K562 (cell line): ENCODE results near the gene PACS1. TPM values are rescaled to one million over a fixed set of nuclear protein-coding genes. Genes with fewer than 3 reads are reported as not detected.

Source experiments
- ATAC-seq: fragments of 200-7000 bp; cut with Tn5 transposase; 3 replicates; pipeline ENCODE4 v1.9.1; 2020; ENCODE audit warnings: moderate library complexity
- BruUV-seq: library from RNA; stranded (reverse); fragments of 400-500 nt; replicated peaks from 2 replicates; lab custom pipeline; 2021; lab: Mats Ljungman, UMichigan
- CTCF ChIA-PET: fragments of 300-600 bp; formaldehyde crosslinking; extraction: SDS; loops from one replicate; lab custom pipeline; 2021; ENCODE audit warnings: low intra/inter-chr PET ratio; lab: Yijun Ruan, JAX
- POLR2A ChIA-PET: fragments of 300-600, 350-650 bp; sonication (Branson Sonifier 250); formaldehyde crosslinking; extraction: SDS; loops from one replicate; lab custom pipeline; 2021; ENCODE audit warnings: antibody characterized with exemption, inconsistent platforms; lab: Yijun Ruan, JAX
- DNase-seq, 4 experiments: peaks; one replicate each; pipeline versions ENCODE4 v3.0.0 to v3.0.0-alpha.2; 2011 to 2018; ENCODE audit warnings: low spot score in 3 of 4, mixed read lengths in 3 of 4; ENCODE audit errors: extremely low read depth in 1 of 4
- FAIRE-seq: peaks from 2 replicates; lab custom pipeline; 2011; peaks lifted over from hg19 to GRCh38; lab: Jason Lieb, UNC
- H2AFZ ChIP-seq: 2 replicates; pipeline ENCODE4 v1.6.0; 2011; ENCODE audit warnings: low read depth, low read length, control low read depth, inconsistent platforms
- H3K27ac ChIP-seq: fragments of 200-600 bp; 3 replicates; pipeline ENCODE4 v1.8.0; 2011; ENCODE audit warnings: low read depth, mild to moderate bottlenecking, control low read depth, inconsistent platforms, low read length, moderate library complexity, mixed read lengths; ENCODE audit errors: extremely low read depth
- H3K27me3 ChIP-seq, 2 experiments: fragments of 300-600 bp in 1 of 2; 2 replicates in 1 of 2; 3 replicates in 1 of 2; pipeline versions ENCODE4 v1.6.0 to v1.8.0; 2011; ENCODE audit warnings: inconsistent platforms in 2 of 2, low read length in 2 of 2, mild to moderate bottlenecking in 1 of 2, mixed read lengths in 1 of 2, moderate library complexity in 1 of 2; ENCODE audit not compliant: control insufficient read depth in 2 of 2, insufficient read depth in 2 of 2
- H3K36me3 ChIP-seq: fragments of 300-600 bp; 3 replicates; pipeline ENCODE4 v1.8.0; 2011; ENCODE audit warnings: mild to moderate bottlenecking, low read length, inconsistent platforms; ENCODE audit not compliant: control insufficient read depth, insufficient read depth
- H3K4me1 ChIP-seq, 2 experiments: fragments of 200-600 bp in 1 of 2; replicated peaks in 1 of 2; 2 replicates in 1 of 2; 3 replicates in 1 of 2; pipeline versions ENCODE4 v1.5.1 to v1.8.0; 2011; ENCODE audit warnings: inconsistent platforms in 2 of 2, low read length in 2 of 2, mild to moderate bottlenecking in 1 of 2, mixed read lengths in 1 of 2, moderate library complexity in 1 of 2; ENCODE audit not compliant: control insufficient read depth in 2 of 2, insufficient read depth in 2 of 2
- H3K4me2 ChIP-seq: 2 replicates; pipeline ENCODE4 v1.6.1; 2011; ENCODE audit warnings: low read length, control low read depth, inconsistent platforms, mixed read lengths; ENCODE audit not compliant: insufficient read depth
- H3K4me3 ChIP-seq: fragments of 200-600 bp; sonication (generic), shearing (Covaris generic); 2 replicates; pipeline ENCODE4 v1.5.1; 2016; ENCODE audit warnings: control low read depth, inconsistent platforms
- H3K79me2 ChIP-seq: fragments of 200-600 bp; 3 replicates; pipeline ENCODE4 v1.8.0; 2011; ENCODE audit warnings: low read length, inconsistent platforms; ENCODE audit not compliant: control insufficient read depth, insufficient read depth
- H3K9ac ChIP-seq, 2 experiments: 2 replicates each; pipeline versions ENCODE4 v1.6.0 to v1.6.1; 2011; ENCODE audit warnings: low read depth in 2 of 2, low read length in 2 of 2, control low read depth in 1 of 2, inconsistent platforms in 1 of 2, mild to moderate bottlenecking in 1 of 2, mixed read lengths in 1 of 2; ENCODE audit not compliant: insufficient read depth in 1 of 2
- H3K9me1 ChIP-seq: one replicate; pipeline ENCODE4 v1.6.0; 2011; ENCODE audit warnings: inconsistent platforms, mild to moderate bottlenecking, low read length, moderate library complexity; ENCODE audit not compliant: control insufficient read depth, insufficient read depth
- H3K9me3 ChIP-seq: replicated peaks from 2 replicates; pipeline ENCODE4 v1.5.1; 2011; ENCODE audit warnings: low read depth, low read length, inconsistent platforms; ENCODE audit not compliant: control insufficient read depth, insufficient read depth
- H4K20me1 ChIP-seq: replicated peaks from 2 replicates; pipeline ENCODE4 v1.6.1; 2011; ENCODE audit warnings: low read length, inconsistent platforms, mixed read lengths; ENCODE audit not compliant: control insufficient read depth, insufficient read depth
- CEBPB ChIP-seq: fragments of 450-650 bp; IDR thresholded peaks from 2 replicates; pipeline ENCODE4 v1.6.1; 2016; ENCODE audit warnings: missing genetic modification characterization, missing compliant biosample characterization
- CREBBP ChIP-seq: IDR thresholded peaks from one replicate; pipeline ENCODE4 v1.6.1; 2012; ENCODE audit warnings: low read depth, mild to moderate bottlenecking, control low read depth, inconsistent platforms, low read length
- DLX4 ChIP-seq: fragments of 250-450 bp; sonication (Bioruptor Pico); IDR thresholded peaks from 2 replicates; pipeline ENCODE4 v1.6.1; 2021; ENCODE audit warnings: mild to moderate bottlenecking
- FOSL1 ChIP-seq: fragments of 200-800 bp; sonication (Bioruptor generic); conservative IDR thresholded peaks from 2 replicates; pipeline ENCODE4 v1.6.1; 2016; ENCODE audit warnings: missing genetic modification characterization, missing compliant biosample characterization
- L3MBTL2 ChIP-seq: fragments of 450-650 bp; IDR thresholded peaks from 2 replicates; pipeline ENCODE4 v1.6.1; 2016; ENCODE audit warnings: mild to moderate bottlenecking, moderate library complexity
- MAZ ChIP-seq, 2 experiments: fragments of 450-650 bp in 1 of 2; sonication (generic) in 1 of 2; formaldehyde crosslinking; IDR thresholded peaks in 1 of 2; conservative IDR thresholded peaks in 1 of 2; 2 replicates each; pipeline versions ENCODE4 v1.4.0 to v1.5.0; 2020; ENCODE audit warnings: mild to moderate bottlenecking in 1 of 2, missing genetic modification reagents in 1 of 2
- NFIC ChIP-seq: fragments of 450-650 bp; IDR thresholded peaks from 2 replicates; pipeline ENCODE4 v1.6.1; 2017; ENCODE audit warnings: mild to moderate bottlenecking, inconsistent platforms
- NUFIP1 ChIP-seq: fragments of 450-650 bp; IDR thresholded peaks from 2 replicates; pipeline ENCODE4 v1.6.1; 2018; ENCODE audit not compliant: partially characterized antibody
- PCBP1 ChIP-seq: fragments of 200-400 bp; formaldehyde crosslinking; IDR thresholded peaks from 2 replicates; pipeline ENCODE4 v1.6.1; 2018; ENCODE audit warnings: mild to moderate bottlenecking, low read depth, low read length; ENCODE audit not compliant: poor library complexity, severe bottlenecking
- POLR3A ChIP-seq: IDR thresholded peaks from 2 replicates; pipeline ENCODE4 v1.6.1; 2011; ENCODE audit warnings: borderline replicate concordance, mild to moderate bottlenecking, moderate library complexity; ENCODE audit not compliant: insufficient read length, insufficient read depth; ENCODE audit errors: extremely low read depth
- PREB ChIP-seq: sonication (generic); formaldehyde crosslinking; IDR thresholded peaks from 2 replicates; pipeline ENCODE4 v1.8.1; 2023; ENCODE audit warnings: mild to moderate bottlenecking, missing genetic modification reagents
- RFX5 ChIP-seq: IDR thresholded peaks from 2 replicates; pipeline ENCODE4 v1.6.1; 2011; ENCODE audit warnings: low read depth, mild to moderate bottlenecking, improper control_type of control experiment, low read length
- RUNX1 ChIP-seq: sonication (generic); IDR thresholded peaks from 2 replicates; pipeline ENCODE4 v1.6.1; 2016; ENCODE audit warnings: antibody characterized with exemption, low read depth
- TBP ChIP-seq: optimal IDR thresholded peaks from 2 replicates; pipeline ENCODE3; 2011; ENCODE audit warnings: low read depth, low read length, improper control_type of control experiment
- USF1 ChIP-seq: sonication (generic); formaldehyde crosslinking; IDR thresholded peaks from 2 replicates; pipeline ENCODE4 v1.9.0; 2022; ENCODE audit warnings: mild to moderate bottlenecking, missing genetic modification reagents
- USF2 ChIP-seq: sonication (generic); formaldehyde crosslinking; IDR thresholded peaks from 2 replicates; pipeline ENCODE4 v1.5.0; 2020; ENCODE audit warnings: missing genetic modification reagents
- ZBTB1 ChIP-seq: sonication (generic); formaldehyde crosslinking; IDR thresholded peaks from 2 replicates; pipeline ENCODE4 v1.8.1; 2023; ENCODE audit warnings: missing genetic modification reagents, low read depth, mild to moderate bottlenecking, borderline replicate concordance
- ZNF253 ChIP-seq: fragments of 250-450 bp; sonication (Bioruptor Pico); conservative IDR thresholded peaks from 2 replicates; pipeline ENCODE4 v1.6.1; 2021; ENCODE audit warnings: mild to moderate bottlenecking
- ZNF408 ChIP-seq: fragments of 250-450 bp; sonication (Bioruptor Pico); IDR thresholded peaks from 2 replicates; pipeline ENCODE4 v1.4.0; 2020; ENCODE audit warnings: low read depth, mild to moderate bottlenecking, moderate library complexity
- WGBS: fragments of 100-300 bp; shearing (Covaris generic); methylation state at CpG from one replicate; pipeline ENCODE4 v1.1.6; 2016; ENCODE audit warnings: low coverage, mixed read lengths; ENCODE audit not compliant: insufficient coverage; ENCODE audit errors: missing lambda C conversion rate; 5-methylcytosine and 5-hydroxymethylcytosine counted together
- in situ Hi-C: fragments of 300-500 bp; cut with MboI; formaldehyde crosslinking; loops from 4 replicates; pipeline ENCODE4 v1.15.0; 2018; ENCODE audit warnings: inconsistent platforms, mixed read lengths
- intact Hi-C: fragments of 100-400 bp; cut with micrococcal nuclease; formaldehyde crosslinking; loops from 2 replicates; pipeline ENCODE4 v1.14.2; 2022
- polyA plus RNA-seq, 8 experiments: library from polyadenylated mRNA; depleted of rRNA in 4 of 8; stranded (reverse) in 5 of 8; unstranded in 3 of 8; fragments of >200 nt; fragmentation: Nextera tagmentation in 2 of 8; fragmentation: Illumina TruSeq in 1 of 8; extraction: Ambion mirVana in 2 of 8; extraction: Trizol in 1 of 8; gene quantifications; 2 replicates each; pipeline versions ENCODE4 v1.2.1 to v1.2.3, GENCODE V29; 2011 to 2014; ENCODE audit warnings: inconsistent platforms in 1 of 8, missing spikeins in 1 of 8
- total RNA-seq, 7 experiments: library from RNA; depleted of rRNA in 6 of 7; stranded (reverse); fragments of >200 nt in 6 of 7; fragmentation: Illumina TruSeq in 2 of 7; extraction: Trizol in 2 of 7; gene quantifications; 2 replicates each; pipeline versions ENCODE4 v1.2.1 to v1.2.3, GENCODE V29; 2011 to 2021; ENCODE audit warnings: low replicate concordance in 1 of 7

PACS1 gene
- total and polyA plus RNA-seq, 9 of the 15 experiments (the other 6 are each of a cell fraction or from before 2014, with no cell fraction given) = 0.34 to 28.1 (median 8.5) TPM

GRCh38 chr11:66100272-66101065 is 30.4 kb downstream of the PACS1 start:
- H3K79me2 ChIP-seq = no peaks in the 10 kb centered on the region; the same call in 2 of the 3 replicates
- CTCF ChIA-PET = no interaction called here
- no peak for DNase-seq
- ATAC-seq = peak; percentile 48; the same call in 2 of the 3 replicates
- peak overlapping the region; percentile 28 for H2AFZ ChIP-seq
- no peaks in the 10 kb centered on the region; the same call in 1 of the 2 replicates for H4K20me1 ChIP-seq
- H3K9me1 ChIP-seq = no peaks in the 10 kb centered on the region
- FAIRE-seq = no peak
- no peak overlapping the region for H3K4me3 ChIP-seq
- H3K27ac ChIP-seq = no peak overlapping the region
- peaks cover 0 to 4% of the 10 kb centered on the region in 2 experiments; a peak in 2 of 5 replicates for H3K4me1 ChIP-seq
- POLR2A ChIA-PET = interaction anchor here (0.6 to 2.0 kb wide), 2 partner anchors 19 to 801 kb away, joined by 3 to 4 read pairs; no protein-coding TSS in a partner anchor
- no peaks in the 10 kb centered on the region for H3K27me3 ChIP-seq
- in situ Hi-C loops (no loop called here), intact Hi-C loops (no loop called here)
- H3K36me3 ChIP-seq = no peaks in the 10 kb centered on the region
- BruUV-seq = no TSS peak
- H3K4me2 ChIP-seq = no peak overlapping the region
- 62% methylated on average over 14 of the region's 14 CpGs for WGBS
- peak overlapping the region in 1 of 2 experiments; percentile 79; a peak in 2 of 4 replicates for H3K9ac ChIP-seq
- H3K9me3 ChIP-seq = no peaks in the 10 kb centered on the region
- TF ChIP-seq TBP (no peak), CREBBP (no peak), ZBTB1 (no peak), RFX5 (no peak), MAZ (CRISPR knock-in tag; conservative IDR thresholded peaks at IDR 0.05 in 1 of 2, IDR thresholded peaks at IDR 0.05 in 1 of 2) (no peak), NFIC (no peak), USF2 (0 out of 2 replicates have a peak, but pooled peaks have one; percentile 19), USF1 (0 out of 2 replicates have a peak, but pooled peaks have one; percentile 25), FOSL1 (tag) (peak; percentile 51; the same call in 1 of the 2 replicates), NUFIP1 (no peak), RUNX1 (no peak), POLR3A (no peak), PREB (CRISPR knock-in tag) (no peak), ZNF408 (no peak), L3MBTL2 (0 out of 2 replicates have a peak, but pooled peaks have one; percentile 21), CEBPB (no peak), ZNF253 (CRISPR knock-in tag) (no peak), DLX4 (no peak), PCBP1 (no peak)
